HEK293 (cell line): ENCODE results near the gene KNG1.

Experiments
- CTCF ChIA-PET: fragments of 350-600 bp; formaldehyde crosslinking; extraction: SDS; loops from one replicate; lab custom pipeline; 2021; ENCODE audit warnings: antibody characterized with exemption; lab: Yijun Ruan, JAX
- POLR2A ChIA-PET: fragments of 300-600 bp; formaldehyde crosslinking; extraction: SDS; loops from one replicate; lab custom pipeline; 2020; ENCODE audit warnings: antibody characterized with exemption, inconsistent platforms; lab: Yijun Ruan, JAX
- H3K27ac ChIP-seq: fragments of 200-500 bp; sonication (Bioruptor generic); 2 replicates; pipeline ENCODE4 v1.5.1; 2014; ENCODE audit warnings: low read depth, low read length, control low read depth, inconsistent platforms; ENCODE audit errors: extremely low read depth
- H3K36me3 ChIP-seq, 2 experiments: fragments of 200-500 bp in 1 of 2; sonication (Bioruptor generic) in 1 of 2; 1 replicate in 1 of 2; 2 replicates in 1 of 2; pipeline ENCODE4 v1.5.1; 2014 to 2017; ENCODE audit warnings: inconsistent platforms in 2 of 2, low read length in 2 of 2; ENCODE audit not compliant: control insufficient read depth in 2 of 2, insufficient read depth in 1 of 2
- H3K4me1 ChIP-seq: fragments of 200-500 bp; sonication (Bioruptor generic); 2 replicates; pipeline ENCODE4 v1.5.1; 2014; ENCODE audit warnings: mild to moderate bottlenecking, low read length, inconsistent platforms; ENCODE audit not compliant: control insufficient read depth, insufficient read depth
- H3K4me3 ChIP-seq: 2 replicates; pipeline ENCODE4 v1.5.1; 2011; ENCODE audit warnings: low read depth, mild to moderate bottlenecking, control low read depth, low read length, moderate library complexity
- H3K9me3 ChIP-seq: fragments of 200-500 bp; sonication (Bioruptor generic); 2 replicates; pipeline ENCODE4 v1.5.1; 2014; ENCODE audit warnings: low read depth, low read length, inconsistent platforms; ENCODE audit not compliant: control insufficient read depth, insufficient read depth
- BCL11A ChIP-seq: fragments of 450-650 bp; formaldehyde crosslinking; IDR thresholded peaks from 2 replicates; pipeline ENCODE4 v1.5.1; 2016; ENCODE audit warnings: low read depth, missing biosample characterization, missing genetic modification characterization
- EGR2 ChIP-seq: fragments of 450-650 bp; formaldehyde crosslinking; IDR thresholded peaks from 2 replicates; pipeline ENCODE4 v1.5.1; 2016; ENCODE audit warnings: low read depth, missing biosample characterization, missing genetic modification characterization
- FEZF1 ChIP-seq: fragments of 450-650 bp; formaldehyde crosslinking; IDR thresholded peaks from 2 replicates; pipeline ENCODE4 v1.5.1; 2016; ENCODE audit warnings: missing biosample characterization, missing genetic modification characterization
- KLF1 ChIP-seq: fragments of 450-650 bp; formaldehyde crosslinking; IDR thresholded peaks from 2 replicates; pipeline ENCODE4 v1.5.1; 2016; ENCODE audit warnings: missing biosample characterization, missing genetic modification characterization
- KLF8 ChIP-seq: fragments of 450-650 bp; formaldehyde crosslinking; IDR thresholded peaks from 2 replicates; pipeline ENCODE4 v1.5.1; 2016; ENCODE audit warnings: missing biosample characterization, missing genetic modification characterization
- SP2 ChIP-seq: fragments of 450-650 bp; formaldehyde crosslinking; IDR thresholded peaks from 2 replicates; pipeline ENCODE4 v1.5.1; 2016; ENCODE audit warnings: missing biosample characterization, missing genetic modification characterization
- ZBTB48 ChIP-seq: fragments of 450-650 bp; formaldehyde crosslinking; IDR thresholded peaks from 2 replicates; pipeline ENCODE4 v1.5.1; 2016; ENCODE audit warnings: missing biosample characterization, missing genetic modification characterization
- ZNF24 ChIP-seq: fragments of 450-650 bp; formaldehyde crosslinking; IDR thresholded peaks from 2 replicates; pipeline ENCODE4 v1.5.1; 2016; ENCODE audit warnings: missing biosample characterization, missing genetic modification characterization
- ZNF324 ChIP-seq: fragments of 450-650 bp; formaldehyde crosslinking; IDR thresholded peaks from 2 replicates; pipeline ENCODE4 v1.5.1; 2016; ENCODE audit warnings: missing biosample characterization, missing genetic modification characterization
- ZNF416 ChIP-seq: fragments of 450-650 bp; formaldehyde crosslinking; IDR thresholded peaks from 2 replicates; pipeline ENCODE4 v1.5.1; 2016; ENCODE audit warnings: missing biosample characterization, missing genetic modification characterization
- ZNF623 ChIP-seq: fragments of 450-650 bp; formaldehyde crosslinking; IDR thresholded peaks from 2 replicates; pipeline ENCODE4 v1.5.1; 2016; ENCODE audit warnings: missing biosample characterization, missing genetic modification characterization
- ZNF677 ChIP-seq: fragments of 450-650 bp; IDR thresholded peaks from 2 replicates; pipeline ENCODE4 v1.5.0; 2018; ENCODE audit warnings: missing biosample characterization, mild to moderate bottlenecking, missing genetic modification characterization, moderate library complexity
- ZNF843 ChIP-seq: fragments of 450-650 bp; formaldehyde crosslinking; IDR thresholded peaks from 2 replicates; pipeline ENCODE4 v1.5.1; 2016; ENCODE audit warnings: missing biosample characterization, missing genetic modification characterization
- TF ChIP-seq, protein P1 (sequence below): fragments of 450-650 bp; formaldehyde crosslinking; IDR thresholded peaks from 2 replicates; pipeline ENCODE4 v1.5.1; 2016; ENCODE audit warnings: missing biosample characterization, missing genetic modification characterization
- TF ChIP-seq, protein P2 (sequence below): fragments of 450-650 bp; formaldehyde crosslinking; IDR thresholded peaks from 2 replicates; pipeline ENCODE4 v1.5.1; 2016; ENCODE audit warnings: missing biosample characterization, missing genetic modification characterization
- TF ChIP-seq, protein P3 (sequence below): fragments of 450-650 bp; formaldehyde crosslinking; IDR thresholded peaks from 2 replicates; pipeline ENCODE4 v1.5.1; 2016; ENCODE audit warnings: missing biosample characterization, missing genetic modification characterization, borderline replicate concordance
- TF ChIP-seq, protein P4 (sequence below): fragments of 450-650 bp; formaldehyde crosslinking; IDR thresholded peaks from 2 replicates; pipeline ENCODE4 v1.5.1; 2016; ENCODE audit warnings: missing biosample characterization, missing genetic modification characterization
- TF ChIP-seq, protein P5 (sequence below): fragments of 450-650 bp; formaldehyde crosslinking; IDR thresholded peaks from 2 replicates; pipeline ENCODE4 v1.5.1; 2016; ENCODE audit warnings: missing biosample characterization, missing genetic modification characterization

Gene KNG1

DNA sequence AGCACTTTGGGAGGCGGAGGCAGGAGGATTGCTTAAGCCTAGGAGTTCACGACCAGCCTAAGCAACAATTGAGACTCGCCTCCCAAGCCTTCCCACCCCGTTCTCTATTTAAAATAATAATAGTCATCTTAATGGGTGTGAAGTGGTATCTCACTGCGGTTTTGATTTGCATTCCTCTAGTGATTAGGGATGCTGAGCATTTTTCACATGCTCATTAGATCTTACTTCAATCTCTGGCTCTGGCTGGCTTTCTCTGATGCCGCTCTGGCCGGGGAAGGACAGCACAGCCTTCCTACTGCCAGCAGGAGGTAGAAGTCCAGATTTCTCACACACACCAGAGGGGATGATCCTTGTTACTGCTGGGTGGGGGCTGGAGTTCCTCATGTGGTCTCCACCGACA is 58.8 kb downstream of the KNG1 start (continued):
- TF ChIP-seq, protein P1, sequence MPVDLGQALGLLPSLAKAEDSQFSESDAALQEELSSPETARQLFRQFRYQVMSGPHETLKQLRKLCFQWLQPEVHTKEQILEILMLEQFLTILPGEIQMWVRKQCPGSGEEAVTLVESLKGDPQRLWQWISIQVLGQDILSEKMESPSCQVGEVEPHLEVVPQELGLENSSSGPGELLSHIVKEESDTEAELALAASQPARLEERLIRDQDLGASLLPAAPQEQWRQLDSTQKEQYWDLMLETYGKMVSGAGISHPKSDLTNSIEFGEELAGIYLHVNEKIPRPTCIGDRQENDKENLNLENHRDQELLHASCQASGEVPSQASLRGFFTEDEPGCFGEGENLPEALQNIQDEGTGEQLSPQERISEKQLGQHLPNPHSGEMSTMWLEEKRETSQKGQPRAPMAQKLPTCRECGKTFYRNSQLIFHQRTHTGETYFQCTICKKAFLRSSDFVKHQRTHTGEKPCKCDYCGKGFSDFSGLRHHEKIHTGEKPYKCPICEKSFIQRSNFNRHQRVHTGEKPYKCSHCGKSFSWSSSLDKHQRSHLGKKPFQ (tag by site-specific recombination), result no peak
- TF ChIP-seq KLF1 (tag by site-specific recombination), result no peak
- TF ChIP-seq ZNF677, result no peak
- TF ChIP-seq KLF8, result no peak

DNA sequence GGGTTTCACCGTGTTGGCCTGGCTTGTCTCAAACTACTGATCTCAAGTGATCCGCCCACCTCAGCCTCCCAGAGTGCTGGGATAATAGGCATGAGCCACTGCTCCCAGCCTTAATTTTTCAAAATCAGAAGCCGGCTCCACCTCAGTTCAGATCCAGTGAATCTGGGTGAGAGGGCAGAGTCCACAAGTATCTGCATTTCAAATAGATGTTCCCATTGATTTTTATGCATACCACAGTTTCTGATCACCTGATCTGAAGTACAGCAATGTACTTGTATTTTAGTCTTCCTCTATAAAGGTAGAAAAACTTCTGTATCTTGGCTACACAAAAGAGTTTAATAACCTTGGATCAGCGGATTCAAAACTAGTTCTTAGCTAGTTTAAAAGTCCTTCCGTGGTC is 62.0 kb downstream of the KNG1 start:
- no peak overlapping the region for H3K4me3 ChIP-seq
- ChIA-PET CTCF (no interaction called here), POLR2A (no interaction called here)
- TF ChIP-seq, protein P2, sequence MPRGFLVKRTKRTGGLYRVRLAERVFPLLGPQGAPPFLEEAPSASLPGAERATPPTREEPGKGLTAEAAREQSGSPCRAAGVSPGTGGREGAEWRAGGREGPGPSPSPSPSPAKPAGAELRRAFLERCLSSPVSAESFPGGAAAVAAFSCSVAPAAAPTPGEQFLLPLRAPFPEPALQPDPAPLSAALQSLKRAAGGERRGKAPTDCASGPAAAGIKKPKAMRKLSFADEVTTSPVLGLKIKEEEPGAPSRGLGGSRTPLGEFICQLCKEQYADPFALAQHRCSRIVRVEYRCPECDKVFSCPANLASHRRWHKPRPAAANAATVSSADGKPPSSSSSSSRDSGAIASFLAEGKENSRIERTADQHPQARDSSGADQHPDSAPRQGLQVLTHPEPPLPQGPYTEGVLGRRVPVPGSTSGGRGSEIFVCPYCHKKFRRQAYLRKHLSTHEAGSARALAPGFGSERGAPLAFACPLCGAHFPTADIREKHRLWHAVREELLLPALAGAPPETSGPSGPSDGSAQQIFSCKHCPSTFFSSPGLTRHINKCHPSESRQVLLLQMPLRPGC, result no peak
- TF ChIP-seq SP2 (tag by site-specific recombination) (no peak), ZNF24 (tag by site-specific recombination) (no peak), FEZF1 (tag by site-specific recombination) (no peak), ZNF324 (tag by site-specific recombination) (no peak), BCL11A (tag by site-specific recombination) (no peak), EGR2 (tag by site-specific recombination) (no peak), ZBTB48 (tag by site-specific recombination) (no peak), ZNF623 (no peak), ZNF843 (no peak), ZNF416 (tag by site-specific recombination) (no peak)
- TF ChIP-seq, protein P3, sequence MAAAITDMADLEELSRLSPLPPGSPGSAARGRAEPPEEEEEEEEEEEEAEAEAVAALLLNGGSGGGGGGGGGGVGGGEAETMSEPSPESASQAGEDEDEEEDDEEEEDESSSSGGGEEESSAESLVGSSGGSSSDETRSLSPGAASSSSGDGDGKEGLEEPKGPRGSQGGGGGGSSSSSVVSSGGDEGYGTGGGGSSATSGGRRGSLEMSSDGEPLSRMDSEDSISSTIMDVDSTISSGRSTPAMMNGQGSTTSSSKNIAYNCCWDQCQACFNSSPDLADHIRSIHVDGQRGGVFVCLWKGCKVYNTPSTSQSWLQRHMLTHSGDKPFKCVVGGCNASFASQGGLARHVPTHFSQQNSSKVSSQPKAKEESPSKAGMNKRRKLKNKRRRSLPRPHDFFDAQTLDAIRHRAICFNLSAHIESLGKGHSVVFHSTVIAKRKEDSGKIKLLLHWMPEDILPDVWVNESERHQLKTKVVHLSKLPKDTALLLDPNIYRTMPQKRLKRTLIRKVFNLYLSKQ (tag by site-specific recombination), result no peak
- TF ChIP-seq, protein P4, sequence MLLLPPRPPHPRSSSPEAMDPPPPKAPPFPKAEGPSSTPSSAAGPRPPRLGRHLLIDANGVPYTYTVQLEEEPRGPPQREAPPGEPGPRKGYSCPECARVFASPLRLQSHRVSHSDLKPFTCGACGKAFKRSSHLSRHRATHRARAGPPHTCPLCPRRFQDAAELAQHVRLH (tag by site-specific recombination), result no peak
- TF ChIP-seq, protein P5, sequence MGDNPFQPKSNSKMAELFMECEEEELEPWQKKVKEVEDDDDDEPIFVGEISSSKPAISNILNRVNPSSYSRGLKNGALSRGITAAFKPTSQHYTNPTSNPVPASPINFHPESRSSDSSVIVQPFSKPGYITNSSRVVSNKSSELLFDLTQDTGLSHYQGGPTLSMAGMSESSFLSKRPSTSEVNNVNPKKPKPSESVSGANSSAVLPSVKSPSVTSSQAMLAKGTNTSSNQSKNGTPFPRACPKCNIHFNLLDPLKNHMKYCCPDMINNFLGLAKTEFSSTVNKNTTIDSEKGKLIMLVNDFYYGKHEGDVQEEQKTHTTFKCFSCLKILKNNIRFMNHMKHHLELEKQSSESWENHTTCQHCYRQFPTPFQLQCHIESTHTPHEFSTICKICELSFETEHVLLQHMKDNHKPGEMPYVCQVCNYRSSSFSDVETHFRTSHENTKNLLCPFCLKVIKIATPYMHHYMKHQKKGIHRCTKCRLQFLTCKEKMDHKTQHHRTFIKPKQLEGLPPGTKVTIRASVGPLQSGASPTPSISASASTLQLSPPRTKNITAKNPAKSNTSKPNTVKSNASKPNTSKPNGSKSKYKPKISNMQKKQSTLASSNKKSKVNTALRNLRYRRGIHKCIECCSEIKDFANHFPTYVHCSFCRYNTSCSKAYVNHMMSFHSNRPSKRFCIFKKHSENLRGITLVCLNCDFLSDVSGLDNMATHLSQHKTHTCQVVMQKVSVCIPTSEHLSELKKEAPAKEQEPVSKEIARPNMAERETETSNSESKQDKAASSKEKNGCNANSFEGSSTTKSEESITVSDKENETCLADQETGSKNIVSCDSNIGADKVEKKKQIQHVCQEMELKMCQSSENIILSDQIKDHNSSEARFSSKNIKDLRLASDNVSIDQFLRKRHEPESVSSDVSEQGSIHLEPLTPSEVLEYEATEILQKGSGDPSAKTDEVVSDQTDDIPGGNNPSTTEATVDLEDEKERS (tag by site-specific recombination), result no peak
- H3K36me3 ChIP-seq, result peaks cover 0 to 7% of the 10 kb centered on the region in 2 experiments; a peak in 1 of 3 replicates
- H3K27ac ChIP-seq, result no peak overlapping the region
- no peaks in the 10 kb centered on the region for H3K9me3 ChIP-seq
- no peaks in the 10 kb centered on the region for H3K4me1 ChIP-seq
